Esophagus squamous epithelium (tissue), 4 donors: Measurements from ENCODE around the gene TREX2.

Experiments used
- CTCF ChIP-seq, 6 experiments: fragments of 450-650 bp in 4 of 6; fragments of 200-600 bp in 2 of 6; sonication (generic) in 2 of 6; IDR thresholded peaks; one replicate each; pipeline ENCODE4 v1.5.1; 2016 to 2019; ENCODE audit warnings: antibody characterized with exemption in 6 of 6, mild to moderate bottlenecking in 4 of 6, moderate library complexity in 4 of 6
- POLR2A ChIP-seq, 4 donors: fragments of 450-650 bp; IDR thresholded peaks; one replicate each; pipeline ENCODE4 v1.6.1; 2017; ENCODE audit warnings: antibody characterized with exemption in 4 of 4, mild to moderate bottlenecking in 4 of 4, moderate library complexity in 3 of 4

GRCh38 chrX:153396320-153397195 lies 49.3 kb downstream of the TREX2 start:
- TF ChIP-seq CTCF (IDR thresholded peaks at IDR 0.05): no peak
- no peak for TF ChIP-seq POLR2A (IDR thresholded peaks at IDR 0.05)
